Measurements from ENCODE around the gene ADCYAP1.

DNA sequence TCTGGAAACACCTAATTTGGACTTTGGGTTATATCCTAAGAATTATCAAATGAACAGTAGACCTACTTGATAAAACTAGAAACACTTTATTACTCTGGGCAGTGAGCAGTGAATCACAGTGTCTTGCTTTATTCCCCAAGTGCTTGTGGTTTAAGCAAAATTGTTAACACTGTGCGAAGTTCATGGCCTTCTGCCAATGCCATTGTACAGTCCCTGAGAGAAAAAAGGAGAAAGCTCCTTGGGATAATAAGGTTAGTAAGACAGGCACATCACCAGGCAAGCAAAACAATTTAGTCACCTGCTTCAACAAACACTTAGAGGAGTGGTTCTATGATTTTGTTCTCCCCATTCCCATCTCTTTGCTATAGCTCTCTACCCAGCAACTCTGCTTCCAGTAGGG, 39.8 kb downstream of the ADCYAP1 start:
- TF ChIP-seq, protein P1, sequence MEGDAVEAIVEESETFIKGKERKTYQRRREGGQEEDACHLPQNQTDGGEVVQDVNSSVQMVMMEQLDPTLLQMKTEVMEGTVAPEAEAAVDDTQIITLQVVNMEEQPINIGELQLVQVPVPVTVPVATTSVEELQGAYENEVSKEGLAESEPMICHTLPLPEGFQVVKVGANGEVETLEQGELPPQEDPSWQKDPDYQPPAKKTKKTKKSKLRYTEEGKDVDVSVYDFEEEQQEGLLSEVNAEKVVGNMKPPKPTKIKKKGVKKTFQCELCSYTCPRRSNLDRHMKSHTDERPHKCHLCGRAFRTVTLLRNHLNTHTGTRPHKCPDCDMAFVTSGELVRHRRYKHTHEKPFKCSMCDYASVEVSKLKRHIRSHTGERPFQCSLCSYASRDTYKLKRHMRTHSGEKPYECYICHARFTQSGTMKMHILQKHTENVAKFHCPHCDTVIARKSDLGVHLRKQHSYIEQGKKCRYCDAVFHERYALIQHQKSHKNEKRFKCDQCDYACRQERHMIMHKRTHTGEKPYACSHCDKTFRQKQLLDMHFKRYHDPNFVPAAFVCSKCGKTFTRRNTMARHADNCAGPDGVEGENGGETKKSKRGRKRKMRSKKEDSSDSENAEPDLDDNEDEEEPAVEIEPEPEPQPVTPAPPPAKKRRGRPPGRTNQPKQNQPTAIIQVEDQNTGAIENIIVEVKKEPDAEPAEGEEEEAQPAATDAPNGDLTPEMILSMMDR (IDR thresholded peaks at IDR 0.05), result no peak
- TF ChIP-seq EP300 (IDR thresholded peaks at IDR 0.05; ENCODE audit: low read depth) (no peak), POLR2AphosphoS5 (IDR thresholded peaks at IDR 0.05) (no peak)
